Urinary bladder (tissue), 4 donors: ENCODE results near the gene LSM4. TPM values are rescaled to one million over a fixed set of nuclear protein-coding genes. Genes with fewer than 3 reads are reported as not detected.
A peak's percentile ranks its signal among the peaks of the same experiment; 100 is the strongest.

Experiments
- DNase-seq: peaks from one replicate; pipeline ENCODE4 v3.0.0-alpha.2; 2015; ENCODE audit errors: extremely low spot score
- H3K27ac ChIP-seq: one replicate; pipeline ENCODE4 v1.5.1; 2013; ENCODE audit warnings: low read depth, mild to moderate bottlenecking, moderate library complexity
- H3K36me3 ChIP-seq: one replicate; pipeline ENCODE4 v1.6.1; 2013; ENCODE audit warnings: mild to moderate bottlenecking, moderate library complexity; ENCODE audit not compliant: insufficient read depth
- H3K4me1 ChIP-seq: one replicate; pipeline ENCODE4 v1.6.1; 2013; ENCODE audit warnings: mild to moderate bottlenecking, moderate library complexity; ENCODE audit not compliant: insufficient read depth
- H3K4me3 ChIP-seq: one replicate; pipeline ENCODE4 v1.5.1; 2013; ENCODE audit warnings: low read depth, low read length
- WGBS: extraction: QIAGEN DNeasy Blood & Tissue Kit; methylation state at CpG from one replicate; pipeline ENCODE4 v1.1.7; 2013; 5-methylcytosine and 5-hydroxymethylcytosine counted together
- polyA plus RNA-seq: library from polyadenylated mRNA; stranded (reverse); fragments of 200-250 nt; gene quantifications from one replicate; pipeline ENCODE4 v1.2.3, GENCODE V29; 2013
- total RNA-seq: library from RNA; depleted of rRNA; stranded (reverse); fragments of >200 nt; gene quantifications from one replicate; pipeline ENCODE4 v1.2.3, GENCODE V29; 2014
- donor health status: healthy with polysubstance abuse.
- donor health status: healthy.

Gene LSM4
- total and polyA plus RNA-seq, 2 donors = 56.5 to 97.5 TPM

DNA sequence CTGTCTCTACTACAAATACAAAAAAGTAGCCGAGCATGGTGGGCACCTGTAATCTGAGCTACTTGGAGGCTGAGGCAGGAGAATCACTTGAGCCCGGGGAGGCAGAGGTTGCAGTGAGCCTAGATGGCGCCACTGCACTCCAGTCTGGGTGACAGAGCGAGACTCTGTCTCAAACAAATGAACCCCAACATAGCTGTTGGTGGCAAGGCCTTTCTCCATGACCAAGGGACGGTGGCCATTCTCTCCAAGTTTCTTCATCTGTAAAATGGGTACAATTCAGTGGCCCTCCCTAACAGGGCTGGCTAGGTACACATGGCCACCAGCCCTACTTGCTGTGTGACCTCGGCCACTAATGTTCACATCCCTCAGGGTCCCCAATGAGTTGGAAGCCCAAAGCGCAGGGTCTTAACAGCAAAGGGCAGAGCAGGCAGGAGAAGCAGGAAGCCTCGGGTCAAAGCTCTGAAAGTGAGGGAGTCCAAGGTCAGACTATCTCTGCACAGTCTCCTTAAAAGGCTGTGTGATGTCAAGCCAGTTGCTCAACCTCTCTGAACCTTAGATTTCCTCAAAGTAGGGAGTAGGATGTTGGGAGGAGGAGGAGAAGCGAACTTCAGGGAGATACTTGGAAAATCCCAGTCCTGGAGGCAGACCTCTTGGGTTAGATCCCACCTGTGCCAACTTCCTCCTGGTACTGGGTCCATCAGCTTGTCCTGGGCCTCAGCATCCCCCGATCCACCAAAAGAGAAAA lies 44.2 kb downstream of the LSM4 start:
- no peaks in the 10 kb centered on the region for H3K36me3 ChIP-seq
- DNase-seq = no peak
- peaks cover 3% of the 10 kb centered on the region for H3K4me1 ChIP-seq
- H3K4me3 ChIP-seq = peak overlapping the region; percentile 91
- peak overlapping the region; percentile 99 for H3K27ac ChIP-seq
- WGBS = 58% methylated on average over 10 of the region's 10 CpGs

DNA sequence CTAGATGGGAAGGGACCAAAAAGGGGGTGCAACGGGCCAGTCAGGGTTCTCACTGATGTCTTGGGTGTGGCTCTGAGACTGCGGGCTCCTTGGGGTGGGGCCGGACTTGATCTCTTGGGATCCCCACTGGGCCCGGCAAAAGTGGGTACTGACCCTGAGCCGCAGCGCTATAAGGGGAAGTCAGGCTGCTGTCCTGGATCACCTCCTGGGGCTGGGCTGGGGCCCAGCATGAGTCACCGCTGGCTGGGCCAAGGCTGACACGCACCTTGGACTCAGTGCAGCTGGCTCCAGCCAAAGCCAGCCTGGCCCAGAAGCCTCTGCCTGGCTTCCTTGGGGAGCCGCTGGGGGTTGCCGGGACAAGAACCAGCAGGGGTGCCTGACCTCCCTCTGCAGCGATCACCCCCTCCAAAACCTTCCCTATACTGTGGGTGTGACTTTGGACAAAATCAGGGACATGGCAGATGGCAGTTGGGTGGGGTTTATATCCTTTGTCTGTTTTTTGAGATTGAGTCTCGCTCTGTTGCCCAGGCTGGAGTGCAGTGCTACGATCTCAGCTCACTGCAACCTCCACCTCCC lies 48.0 kb downstream of the LSM4 start:
- H3K4me1 ChIP-seq = peaks cover 3% of the 10 kb centered on the region
- H3K36me3 ChIP-seq = no peaks in the 10 kb centered on the region
- no peak overlapping the region for H3K4me3 ChIP-seq
- DNase-seq = no peak
- no peak overlapping the region for H3K27ac ChIP-seq
- 15% methylated on average over 13 of the region's 13 CpGs for WGBS

DNA sequence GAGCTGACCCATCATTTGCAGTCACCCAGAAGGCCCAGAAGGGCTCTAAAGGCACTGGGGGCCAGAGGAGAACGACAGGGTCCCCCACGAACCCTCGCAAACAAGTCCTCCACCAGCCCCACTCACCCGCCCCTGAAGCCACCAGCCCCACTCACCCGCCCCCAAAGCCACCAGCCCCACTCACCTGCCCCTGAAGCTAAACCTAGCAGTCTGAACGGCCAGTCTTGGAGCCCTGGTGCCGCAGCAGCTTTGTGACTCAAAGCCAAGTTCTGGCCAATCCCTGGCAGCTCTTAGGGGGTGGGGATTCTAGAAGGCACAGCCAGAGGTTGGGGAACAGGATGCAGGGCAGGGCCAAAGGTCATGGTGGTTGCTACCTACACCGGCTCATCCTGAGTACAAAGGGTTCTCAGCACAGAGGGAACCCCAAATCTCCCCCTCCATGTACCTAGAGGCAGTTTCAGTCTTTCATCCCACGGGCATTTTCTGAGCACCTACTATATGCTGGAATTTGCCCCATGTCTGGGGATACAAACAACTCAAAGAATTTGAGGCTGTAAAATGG lies 48.6 kb downstream of the LSM4 start, which contains the start of gene IQCN:
Gene IQCN, minus strand, starts transcription at position 234 of the 562 bp plus-strand sequence. CDS start 4,974 bp downstream, outside the sequence.
- WGBS = 67% methylated on average over 9 of the region's 9 CpGs
- no peak for DNase-seq
- Histone ChIP-seq H3K36me3 (no peaks in the 10 kb centered on the region), H3K4me1 (peaks cover 3% of the 10 kb centered on the region), H3K4me3 (no peak within 1 kb of the TSS), H3K27ac (no peak within 1 kb of the TSS)

DNA sequence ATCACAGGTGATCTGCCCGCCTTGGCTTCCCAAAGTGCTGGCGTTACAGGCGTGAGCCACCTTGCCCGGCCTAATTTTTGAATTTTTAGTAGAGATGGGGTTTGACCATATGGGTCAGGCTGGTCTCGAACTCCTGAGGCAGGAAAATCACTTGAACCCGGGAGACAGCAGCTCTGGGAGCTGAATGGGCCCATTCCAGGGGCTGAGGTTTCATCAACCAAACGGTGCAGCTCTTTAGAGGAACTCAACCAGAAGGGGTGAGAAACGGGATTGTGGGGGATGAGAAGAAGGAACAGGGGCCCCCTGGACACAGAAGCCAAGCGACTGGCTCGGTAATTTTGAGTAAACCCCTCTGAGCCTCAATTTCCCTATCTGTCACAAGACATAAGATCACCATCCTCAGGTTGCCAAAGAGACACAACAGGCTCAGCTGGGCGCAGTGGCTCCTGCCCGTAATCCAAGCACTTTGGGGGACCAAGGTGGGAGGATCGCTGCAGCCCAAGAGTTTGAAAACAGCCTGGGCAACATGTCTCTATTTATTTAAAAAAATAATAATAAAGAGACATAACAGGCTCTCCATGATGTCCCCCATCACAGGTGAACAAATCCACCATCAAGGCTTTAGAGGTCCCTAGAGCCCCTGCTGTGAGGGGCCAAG lies 49.2 kb downstream of the LSM4 start:
- 92% methylated on average over 13 of the region's 13 CpGs for WGBS
- no peaks in the 10 kb centered on the region for H3K36me3 ChIP-seq
- no peak for DNase-seq
- H3K27ac ChIP-seq = no peak overlapping the region
- H3K4me1 ChIP-seq = peaks cover 3% of the 10 kb centered on the region
- no peak overlapping the region for H3K4me3 ChIP-seq

DNA sequence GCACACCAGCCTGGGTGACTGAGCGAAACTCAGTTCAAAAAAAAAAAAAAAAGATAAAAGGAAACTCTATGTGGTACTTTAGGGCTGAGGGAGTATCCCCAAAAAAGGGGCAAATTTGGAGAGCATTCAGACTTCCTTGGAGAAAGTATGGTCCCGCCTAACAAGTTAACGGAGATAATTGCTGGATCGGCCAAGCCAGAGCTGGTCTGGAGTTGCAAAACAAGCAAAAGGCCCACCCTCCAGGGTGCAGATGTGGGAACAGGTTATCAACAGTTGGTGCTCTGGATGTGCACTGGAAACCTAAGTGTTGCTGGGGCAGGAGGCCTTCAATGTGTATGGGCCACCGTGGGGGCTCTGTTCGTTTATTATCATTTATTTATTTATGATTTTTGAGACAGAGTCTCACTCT lies 51.4 kb downstream of the LSM4 start:
- DNase-seq = no peak
- H3K4me3 ChIP-seq = no peak overlapping the region
- WGBS = 29% methylated on average over 6 of the region's 6 CpGs
- H3K36me3 ChIP-seq = peaks cover 2% of the 10 kb centered on the region
- H3K27ac ChIP-seq = no peak overlapping the region
- H3K4me1 ChIP-seq = peaks cover 2% of the 10 kb centered on the region

DNA sequence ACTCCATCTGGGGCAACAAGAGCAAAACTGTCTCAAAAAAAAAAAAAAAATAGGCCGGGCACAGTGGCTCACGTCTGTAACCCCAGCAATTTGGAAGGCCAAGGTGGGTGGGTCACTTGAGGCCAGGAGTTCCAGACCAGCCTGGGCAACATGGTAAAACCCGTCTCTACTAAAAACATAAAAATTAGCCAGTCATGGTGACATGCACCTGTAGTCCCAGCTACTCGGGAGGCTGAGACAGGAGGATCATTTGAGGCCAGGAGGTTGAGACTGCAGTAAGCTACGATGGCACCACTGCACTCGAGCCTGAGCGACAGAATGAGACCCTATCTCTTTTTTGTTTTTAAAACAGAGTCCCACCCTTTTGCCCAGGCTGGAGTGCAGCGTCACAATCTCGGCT lies 52.5 kb downstream of the LSM4 start:
- Histone ChIP-seq H3K4me1 (no peaks in the 10 kb centered on the region), H3K36me3 (peaks cover 4% of the 10 kb centered on the region), H3K27ac (no peak overlapping the region), H3K4me3 (no peak overlapping the region)
- DNase-seq = no peak
- WGBS = 88% methylated on average over 9 of the region's 9 CpGs

DNA sequence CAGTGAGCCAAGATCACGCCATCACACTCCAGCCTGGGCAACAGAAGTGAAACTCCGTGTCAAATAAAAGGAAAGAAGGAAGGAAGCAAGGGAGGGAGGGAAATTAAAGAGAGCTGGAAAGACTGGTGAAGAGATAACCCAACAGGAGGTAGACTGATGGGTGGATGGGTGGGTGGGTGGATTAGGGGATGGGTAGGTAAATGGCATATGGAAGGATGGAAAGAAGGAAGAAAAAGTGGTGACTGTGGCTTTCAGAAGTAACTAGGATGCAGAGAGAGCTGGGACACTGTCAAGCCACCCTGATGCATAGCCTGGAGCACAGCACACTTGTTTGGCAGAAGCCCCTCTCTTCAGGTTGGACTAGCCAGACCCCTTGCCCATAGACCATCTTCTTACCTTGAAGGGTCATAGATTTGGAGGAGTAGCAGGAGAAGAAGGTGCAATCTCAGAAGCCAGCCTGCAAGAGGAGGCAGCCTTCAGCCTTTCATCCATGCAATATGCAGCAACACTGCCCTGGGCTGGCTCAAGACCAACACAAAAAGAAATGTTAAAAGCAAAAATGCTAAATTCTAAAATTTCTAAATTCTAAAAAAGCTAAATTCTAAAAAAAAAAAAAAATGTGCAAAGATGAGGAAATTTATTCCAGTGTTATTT lies 53.7 kb downstream of the LSM4 start:
- Histone ChIP-seq H3K36me3 (peaks cover 6% of the 10 kb centered on the region), H3K4me1 (no peaks in the 10 kb centered on the region), H3K27ac (no peak overlapping the region), H3K4me3 (no peak overlapping the region)
- DNase-seq = no peak
- 77% methylated on average over 2 of the region's 2 CpGs for WGBS

DNA sequence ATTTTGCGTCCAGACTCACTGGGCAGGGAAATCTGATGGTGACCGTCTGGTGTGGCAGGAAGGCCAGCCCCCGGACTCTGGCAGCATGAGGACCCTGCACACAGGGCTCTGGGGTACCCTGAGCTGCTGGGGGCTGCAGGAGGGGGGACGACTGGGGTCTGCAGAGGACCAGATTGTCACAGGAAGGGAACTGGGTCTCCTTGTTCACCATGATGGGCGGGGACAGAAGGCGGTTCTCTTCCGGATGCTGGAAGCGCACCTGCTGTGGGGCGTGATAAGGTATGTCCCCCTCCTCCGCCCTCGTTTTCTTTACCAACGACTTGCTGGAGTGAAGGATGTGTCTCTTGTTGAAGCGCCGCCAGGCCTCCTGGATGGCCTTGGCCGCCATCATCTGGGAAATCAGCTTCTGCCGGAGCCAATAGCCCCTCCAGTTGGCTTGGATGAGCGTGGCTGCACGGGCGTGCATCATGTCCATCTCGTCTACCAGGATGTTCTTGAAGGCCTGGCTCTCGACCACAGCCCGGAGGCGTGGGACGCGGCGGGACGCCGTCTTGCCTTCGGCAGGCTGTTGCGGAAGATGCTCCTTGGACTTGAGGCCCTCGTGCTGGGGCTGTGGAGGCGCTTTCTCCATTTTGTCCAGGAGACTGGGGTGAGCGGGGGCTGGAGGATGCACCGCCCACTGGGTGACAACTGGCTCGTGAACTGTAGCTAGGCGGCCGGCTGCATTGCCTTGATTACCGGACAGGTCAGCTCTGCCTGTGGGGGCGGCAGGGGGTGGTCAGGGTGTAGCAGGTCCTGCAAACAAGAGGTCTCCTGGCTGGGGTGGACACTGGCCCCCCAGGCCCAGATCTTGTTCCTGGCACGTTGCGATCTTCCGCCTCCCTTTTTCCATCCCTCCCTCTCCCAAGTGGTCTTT lies 55.8 kb downstream of the LSM4 start:
- Histone ChIP-seq H3K4me1 (no peaks in the 10 kb centered on the region), H3K4me3 (no peak overlapping the region), H3K27ac (no peak overlapping the region), H3K36me3 (peaks cover 6% of the 10 kb centered on the region)
- DNase-seq = no peak
- 91% methylated on average over 42 of the region's 42 CpGs for WGBS

DNA sequence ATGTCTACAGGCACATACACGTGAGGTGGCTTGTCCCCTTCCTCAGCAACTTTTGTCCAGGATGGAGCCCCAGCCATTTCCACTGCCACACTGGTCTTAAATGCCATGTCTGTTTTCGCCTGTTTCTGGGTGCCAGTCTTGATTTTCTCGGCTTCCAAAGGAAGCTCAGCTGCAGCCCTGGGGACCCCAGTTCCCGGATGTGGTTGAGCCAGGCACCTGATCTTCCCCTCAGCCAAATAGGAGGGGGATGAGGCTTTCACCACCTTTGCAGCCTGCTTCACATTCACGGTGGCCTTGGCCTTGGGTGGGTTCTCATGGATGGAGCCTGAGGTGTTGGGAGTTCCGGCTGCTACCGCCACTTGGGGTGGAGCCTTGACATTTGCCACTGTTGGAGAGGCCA lies 57.3 kb downstream of the LSM4 start:
- H3K27ac ChIP-seq = no peak overlapping the region
- no peak overlapping the region for H3K4me3 ChIP-seq
- H3K36me3 ChIP-seq = peaks cover 6% of the 10 kb centered on the region
- 93% methylated on average over 7 of the region's 7 CpGs for WGBS
- DNase-seq = no peak
- H3K4me1 ChIP-seq = no peaks in the 10 kb centered on the region

DNA sequence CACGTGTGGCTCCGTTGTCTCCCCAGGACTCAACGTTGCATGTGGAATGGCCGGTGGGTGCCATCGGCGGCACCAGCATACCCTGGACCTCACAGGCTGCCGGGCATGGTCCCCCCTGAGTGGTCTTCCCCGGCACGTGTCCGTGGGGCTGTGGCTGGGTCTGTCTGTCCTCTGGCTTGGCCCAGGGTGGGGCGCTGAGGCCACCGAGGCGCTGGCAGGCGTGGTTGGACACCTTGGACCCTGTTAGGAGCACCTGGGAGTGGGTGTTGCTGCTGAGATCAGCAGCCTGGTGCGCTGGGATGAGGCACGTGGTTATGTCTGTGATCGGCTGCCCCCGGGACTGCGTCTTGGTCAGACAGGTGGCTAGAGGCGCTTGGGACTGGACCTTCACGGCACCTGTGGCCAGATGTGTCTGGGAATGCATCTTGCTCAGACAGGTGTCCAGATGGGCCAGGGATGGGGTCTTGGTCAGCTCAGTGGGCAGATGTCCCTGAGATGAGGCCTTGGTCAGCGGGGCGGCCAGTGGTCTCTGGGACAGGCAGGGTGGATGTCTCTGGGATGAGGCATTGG lies 57.8 kb downstream of the LSM4 start:
- WGBS = 95% methylated on average over 23 of the region's 23 CpGs

DNA sequence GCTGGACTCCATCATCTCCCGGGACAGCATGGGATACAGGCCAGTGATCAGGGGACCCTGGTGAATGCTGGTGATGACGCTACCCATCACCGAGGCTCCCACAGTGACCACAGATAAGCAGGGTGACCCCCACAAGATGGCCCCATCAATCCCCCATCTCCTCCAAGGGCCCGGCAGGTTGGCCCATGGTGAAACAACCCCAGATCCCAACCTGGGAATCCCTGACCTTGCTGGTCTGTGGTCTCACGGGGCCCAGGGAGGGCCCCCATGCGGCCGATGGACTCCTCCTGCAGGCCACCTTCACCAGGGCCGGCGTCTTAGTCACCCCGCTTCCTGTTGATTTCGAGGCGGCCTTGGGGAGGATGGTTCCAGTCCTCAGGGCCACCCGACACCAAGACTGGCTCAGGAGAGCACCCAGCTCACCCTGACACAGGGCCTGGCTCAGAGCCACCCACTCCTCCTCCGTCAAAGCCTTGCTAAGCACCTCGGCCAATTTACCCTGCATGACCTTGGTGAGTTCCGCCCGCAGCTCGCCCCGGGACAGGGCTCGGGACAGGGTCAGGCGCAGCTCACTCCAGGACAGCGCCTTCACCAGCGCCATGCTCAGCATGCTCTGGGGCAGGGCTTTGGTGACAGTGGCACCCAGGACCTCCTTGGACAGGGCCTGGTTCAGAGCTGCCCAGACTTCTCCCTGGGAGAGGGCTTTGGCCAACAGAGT lies 58.6 kb downstream of the LSM4 start:
- no peak overlapping the region for H3K4me3 ChIP-seq
- peaks cover 6% of the 10 kb centered on the region for H3K36me3 ChIP-seq
- no peaks in the 10 kb centered on the region for H3K4me1 ChIP-seq
- WGBS = 93% methylated on average over 23 of the region's 23 CpGs
- H3K27ac ChIP-seq = no peak overlapping the region
- DNase-seq = no peak

More for the DNA sequence above, 57.8 kb downstream of the LSM4 start:
- no peak for DNase-seq
- H3K36me3 ChIP-seq = peaks cover 6% of the 10 kb centered on the region
- H3K4me1 ChIP-seq = no peaks in the 10 kb centered on the region
- H3K4me3 ChIP-seq = no peak overlapping the region
- H3K27ac ChIP-seq = no peak overlapping the region
